ENCODE measurements around the gene SEC63.
"Not testable (repeated sequence)": the region's sequence is repeated elsewhere in the genome, so short reads cannot be mapped to it uniquely, and the experiment has no call there.

SEC63 gene

DNA sequence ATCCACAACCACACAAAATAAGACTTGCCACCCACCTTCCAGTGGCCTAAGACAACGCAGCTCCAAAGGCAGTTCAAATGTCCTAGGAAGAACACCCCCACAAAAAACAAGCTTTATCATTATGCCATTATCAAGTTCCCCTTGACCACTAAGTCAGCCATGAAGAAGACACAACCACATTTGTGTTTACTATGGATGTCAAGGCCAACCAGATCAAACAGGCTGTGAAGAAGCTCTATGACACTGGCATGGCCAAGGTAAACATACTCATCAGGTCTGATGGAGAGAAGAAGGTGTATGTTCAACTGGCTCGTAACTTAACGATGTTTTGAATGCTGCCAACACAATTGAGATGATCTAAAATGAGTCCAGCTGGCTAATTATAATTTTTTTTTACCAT is 26.1 kb downstream of the SEC63 start:
- DNase-seq (ENCODE audit: low read depth in 1 of 2, low spot score in 1 of 2) = no peak

DNA sequence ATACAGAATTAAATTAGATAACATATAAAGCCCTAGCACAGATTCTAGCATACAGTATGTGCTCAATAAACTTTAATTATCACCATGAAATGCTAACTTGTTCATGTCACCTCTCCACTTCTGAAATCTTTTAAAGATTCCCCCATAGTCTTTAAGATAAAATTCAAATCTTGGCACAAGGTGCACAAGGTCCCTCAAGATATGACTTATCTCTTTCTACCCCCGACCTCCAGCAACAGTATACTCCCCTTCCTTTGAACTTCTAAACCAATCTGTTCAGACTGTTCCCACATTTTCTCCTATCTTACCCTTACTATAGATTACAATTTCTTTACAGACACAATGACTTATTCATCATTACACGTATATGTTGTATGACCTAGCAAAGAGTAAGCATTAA is 29.0 kb downstream of the SEC63 start:
- no peak for DNase-seq (ENCODE audit: low read depth in 1 of 2, low spot score in 1 of 2)

DNA sequence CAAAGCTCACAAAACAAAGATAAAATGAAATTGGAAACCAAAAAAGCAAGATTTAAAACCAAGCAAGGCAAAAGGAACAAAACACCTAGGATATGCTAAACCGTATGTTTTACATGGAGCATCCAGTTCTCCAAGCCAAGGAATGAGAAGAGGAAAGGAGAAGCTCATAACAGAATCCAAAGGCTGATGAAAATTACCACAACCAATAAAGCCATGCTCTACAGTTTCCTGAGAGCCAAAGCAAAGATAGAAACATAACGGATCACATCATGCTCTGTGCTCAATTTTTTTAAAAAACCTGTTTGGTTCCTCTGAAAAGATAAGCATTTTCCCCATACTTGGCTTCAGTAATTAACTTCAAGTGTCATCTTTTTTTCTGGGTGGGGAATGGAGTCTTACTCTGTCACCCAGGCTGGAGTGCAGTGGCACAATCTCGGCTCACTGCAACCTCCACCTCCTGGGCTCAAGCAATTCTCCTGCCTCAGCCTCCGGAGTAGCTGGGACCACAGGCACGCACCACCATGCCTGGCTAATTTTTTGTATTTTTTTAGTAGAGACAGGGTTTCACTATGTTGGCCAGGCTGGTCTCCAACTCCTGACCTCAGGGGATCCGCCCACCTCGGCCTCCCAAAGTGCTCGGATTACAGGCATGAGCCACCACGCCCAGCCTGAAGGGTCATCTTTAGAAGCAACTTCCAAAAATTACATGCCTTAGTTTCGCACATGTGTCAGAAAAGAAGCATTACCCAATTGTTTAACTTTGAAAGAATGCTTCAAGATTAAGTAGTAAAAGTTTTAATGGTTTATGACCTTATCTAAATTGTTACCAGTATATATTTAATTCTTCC is 31.1 kb downstream of the SEC63 start:
- not testable (repeated sequence) for DNase-seq (ENCODE audit: low read depth in 1 of 2, low spot score in 1 of 2)

DNA sequence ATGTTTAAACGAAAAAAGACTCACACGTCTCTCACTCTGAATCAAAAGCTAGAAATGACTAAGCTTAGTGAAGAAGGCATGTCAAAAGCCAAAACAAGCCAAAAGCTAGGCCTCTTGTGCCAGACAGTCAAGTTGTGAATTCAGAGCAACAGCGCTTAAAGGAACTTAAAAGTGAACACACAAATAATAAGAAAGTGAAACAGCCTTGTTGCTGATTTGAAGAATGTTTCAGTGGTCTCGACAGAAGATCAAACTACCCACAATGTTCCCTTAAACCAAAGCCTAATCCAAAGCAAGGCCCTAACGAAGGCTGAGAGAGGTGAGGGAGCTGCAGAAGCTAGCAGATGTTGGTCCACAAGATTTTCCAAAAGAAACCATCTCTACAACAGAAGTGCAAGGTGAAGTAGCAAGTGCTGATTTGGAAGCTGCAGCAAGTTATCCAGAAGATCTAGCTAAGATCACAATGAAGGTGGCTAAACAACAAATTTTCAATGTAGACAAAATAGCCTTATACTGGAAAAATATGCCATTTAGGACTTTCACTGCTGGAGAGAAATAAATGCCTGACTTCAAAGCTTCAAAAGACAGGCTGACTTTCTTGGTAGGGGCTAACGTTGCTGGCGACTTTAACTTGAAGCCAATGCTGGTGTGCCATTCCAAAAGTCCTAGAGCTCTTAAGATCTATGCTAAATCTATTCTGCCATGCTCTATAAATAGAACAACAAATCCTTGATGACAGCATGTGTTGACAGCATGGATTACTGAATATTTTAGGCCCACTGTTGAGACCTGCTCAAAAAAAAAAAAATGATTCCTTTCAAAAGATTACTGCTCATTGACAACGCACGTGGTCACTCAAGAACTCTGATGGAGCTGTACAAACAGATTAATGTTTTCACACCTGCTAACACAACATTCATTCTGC is 40.3 kb downstream of the SEC63 start:
- DNase-seq (ENCODE audit: low read depth in 1 of 2, low spot score in 1 of 2) = no peak

DNA sequence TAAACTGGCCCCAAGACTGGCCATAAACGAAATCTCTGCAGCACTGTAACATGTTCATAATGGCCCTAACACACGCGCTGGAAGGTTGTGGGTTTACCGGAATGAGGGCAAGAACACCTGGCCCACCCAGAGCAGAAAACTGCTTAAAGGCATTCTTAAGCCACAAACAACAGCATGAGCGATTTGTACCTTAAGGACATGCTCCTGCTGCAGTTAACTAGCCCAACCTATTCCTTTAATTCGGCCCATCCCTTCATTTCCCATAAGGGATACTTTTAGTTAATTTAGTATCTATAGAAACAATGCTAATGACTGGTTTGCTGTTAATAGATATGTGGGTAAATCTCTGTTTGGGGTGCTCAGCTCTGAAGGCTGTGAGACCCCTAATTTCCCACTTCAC is 41.0 kb downstream of the SEC63 start:
- DNase-seq (ENCODE audit: low read depth in 1 of 2, low spot score in 1 of 2) = not testable (repeated sequence)

DNA sequence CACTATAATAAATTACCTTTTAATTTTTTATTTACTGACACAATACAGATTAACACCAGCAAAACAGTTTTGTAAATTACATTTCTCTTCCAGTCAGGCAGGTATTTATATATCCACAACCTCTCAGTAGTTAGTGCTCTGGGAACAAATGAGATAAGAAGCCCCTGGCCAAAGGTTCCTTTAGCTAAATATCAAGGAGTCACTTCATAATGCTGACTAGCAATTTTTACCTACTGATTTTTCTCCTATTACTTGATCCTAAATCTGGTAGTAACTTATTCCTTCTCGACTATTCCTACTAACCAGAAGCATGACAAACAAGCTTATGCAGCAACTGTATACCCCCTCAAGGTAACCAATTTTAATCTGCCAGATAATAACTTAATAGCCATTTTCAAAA is 46.3 kb downstream of the SEC63 start:
- DNase-seq (ENCODE audit: low read depth in 1 of 2, low spot score in 1 of 2) = no peak

DNA sequence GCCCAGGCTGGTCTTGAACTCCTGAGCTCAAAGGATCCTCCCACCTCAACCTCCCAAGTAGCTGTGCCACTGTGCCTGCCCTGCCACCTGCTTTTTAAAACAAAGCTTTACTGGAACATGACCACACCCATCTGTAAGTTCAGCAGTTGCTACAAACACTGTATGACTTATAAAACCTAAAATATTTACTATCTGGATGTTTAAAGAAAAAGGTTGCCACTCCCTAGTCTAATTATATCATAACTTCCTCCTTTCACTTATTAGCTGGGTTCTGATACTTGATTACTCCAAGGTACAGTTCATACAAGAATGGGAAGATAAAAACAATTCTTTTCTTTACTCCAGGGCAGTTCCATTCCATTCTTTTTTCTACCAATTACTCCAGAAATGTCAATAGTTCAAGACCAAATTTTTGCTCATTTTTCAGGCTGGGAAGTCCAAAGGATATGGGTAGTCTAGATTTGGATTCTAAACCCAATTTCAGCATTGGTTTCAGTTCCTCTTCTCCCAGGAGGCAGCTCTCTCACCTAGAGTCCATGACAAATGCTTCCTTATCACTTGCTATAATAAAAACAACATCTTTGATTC is 63.1 kb downstream of the SEC63 start:
- no peak for DNase-seq (ENCODE audit: low read depth in 1 of 2, low spot score in 1 of 2)

DNA sequence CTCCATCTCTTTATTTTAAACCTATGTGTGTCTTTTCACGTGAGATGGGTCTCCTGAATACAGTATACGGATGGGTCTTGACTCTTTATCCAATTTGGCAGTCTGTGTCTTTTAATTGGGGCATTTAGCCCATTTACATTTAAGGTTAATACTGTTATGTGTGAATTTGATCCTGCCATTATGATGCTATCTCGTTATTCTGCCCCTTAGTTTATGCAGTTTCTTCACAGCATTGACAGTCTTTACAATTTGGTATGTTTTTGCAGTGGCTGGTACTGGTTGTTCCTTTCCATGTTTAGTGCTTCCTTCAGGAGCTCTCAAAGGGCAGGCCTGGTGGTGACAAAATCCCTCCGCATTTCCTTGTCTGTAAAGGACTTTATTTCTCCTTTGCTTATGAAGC is 67.6 kb downstream of the SEC63 start:
- DNase-seq (ENCODE audit: low read depth in 1 of 2, low spot score in 1 of 2) = not testable (repeated sequence)

DNA sequence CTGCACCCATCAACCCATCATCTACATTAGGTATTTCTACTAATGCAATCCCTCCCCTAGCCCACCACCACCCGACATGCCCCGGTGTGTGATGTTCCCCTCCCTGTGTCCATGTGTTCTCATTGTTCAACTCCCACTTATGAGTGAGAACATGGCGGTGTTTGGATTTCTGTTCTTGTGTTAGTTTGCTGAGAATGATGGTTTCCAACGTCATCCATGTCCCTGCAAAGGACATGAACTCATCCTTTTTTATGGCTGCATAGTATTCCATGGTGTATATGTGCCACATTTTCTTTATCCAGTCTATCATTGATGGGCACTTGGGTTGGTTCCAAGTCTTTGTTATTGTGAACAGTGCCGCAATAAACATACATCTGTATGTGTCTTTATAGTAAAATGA is 72.1 kb downstream of the SEC63 start:
- not testable (repeated sequence) for DNase-seq (ENCODE audit: low read depth in 1 of 2, low spot score in 1 of 2)

DNA sequence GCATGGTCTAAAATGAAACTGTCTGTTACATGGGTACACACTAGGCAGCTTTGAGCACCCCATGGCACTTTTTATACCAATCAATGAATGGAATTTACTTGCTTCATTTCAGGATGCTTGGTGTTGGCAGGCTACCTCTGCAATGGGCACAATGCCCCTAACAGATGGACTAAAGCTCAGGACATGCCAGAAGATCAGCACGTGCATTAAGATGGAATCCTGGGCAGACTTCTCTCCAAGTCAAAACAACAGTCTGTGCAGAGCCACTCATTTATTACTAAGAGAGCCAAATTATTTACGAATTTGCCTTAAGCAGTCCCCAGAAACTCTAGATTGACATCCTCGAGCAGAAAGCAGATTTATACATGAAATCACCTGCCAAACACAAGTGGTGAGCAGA is 78.1 kb downstream of the SEC63 start:
- DNase-seq (ENCODE audit: low read depth in 1 of 2, low spot score in 1 of 2) = no peak

DNA sequence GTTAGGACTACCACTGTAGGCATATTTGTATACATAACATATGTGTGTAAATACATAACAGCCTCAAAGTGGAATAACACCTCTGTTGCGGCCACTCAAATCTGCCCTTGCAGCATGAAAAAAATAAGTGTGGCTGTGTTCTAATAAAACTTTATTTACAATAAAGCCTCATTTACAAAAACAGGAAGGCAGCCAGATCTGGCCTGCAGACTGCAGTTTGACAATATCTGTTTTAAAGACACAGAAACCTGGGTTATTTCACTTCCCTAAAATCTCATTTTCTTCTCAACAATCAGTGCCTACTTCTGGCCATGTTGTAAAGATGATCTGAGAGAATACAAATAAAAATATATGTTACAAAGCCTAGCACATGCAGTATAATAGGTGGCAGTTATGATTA is 80.0 kb downstream of the SEC63 start:
- no peak for DNase-seq (ENCODE audit: low read depth in 1 of 2, low spot score in 1 of 2)

DNA sequence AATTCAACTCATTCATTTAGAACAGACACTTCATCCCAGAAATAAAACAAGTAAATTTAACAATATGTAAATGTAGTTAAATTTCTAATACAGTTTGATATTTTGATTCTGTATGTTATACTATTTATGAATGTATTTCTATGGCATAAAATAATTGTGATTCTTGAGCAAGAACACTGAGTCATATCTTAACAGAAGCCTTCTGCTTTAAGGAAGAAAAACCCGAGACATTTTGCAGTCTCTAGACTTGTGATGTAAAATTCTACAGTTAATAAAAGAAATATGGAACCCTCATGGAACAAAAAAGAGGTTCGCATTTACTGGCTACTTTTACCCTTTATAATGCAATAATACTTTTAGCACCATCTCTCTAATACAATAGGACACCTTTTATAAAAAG is 86.0 kb downstream of the SEC63 start:
- no peak for DNase-seq (ENCODE audit: low read depth in 1 of 2, low spot score in 1 of 2)

DNA sequence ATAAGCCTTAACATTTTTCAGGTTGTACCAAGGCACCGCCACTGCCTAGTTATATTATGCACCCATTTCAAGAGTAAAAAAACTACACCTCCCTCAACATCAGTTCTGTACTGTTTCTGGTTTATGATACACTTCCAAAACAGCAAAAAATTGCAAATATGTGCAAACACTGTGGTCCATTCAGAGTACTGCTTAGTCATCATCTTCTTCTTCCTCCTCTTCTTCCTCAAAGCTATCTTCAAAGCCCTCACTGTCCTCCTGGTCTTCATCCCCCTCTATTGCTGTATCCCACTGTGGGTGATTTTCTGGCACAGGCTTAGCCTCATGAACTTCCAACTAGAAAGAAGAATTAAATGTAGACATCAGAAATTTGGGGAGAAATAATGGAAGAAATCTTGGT is 86.5 kb downstream of the SEC63 start:
- not testable (repeated sequence) for DNase-seq (ENCODE audit: low read depth in 1 of 2, low spot score in 1 of 2)

DNA sequence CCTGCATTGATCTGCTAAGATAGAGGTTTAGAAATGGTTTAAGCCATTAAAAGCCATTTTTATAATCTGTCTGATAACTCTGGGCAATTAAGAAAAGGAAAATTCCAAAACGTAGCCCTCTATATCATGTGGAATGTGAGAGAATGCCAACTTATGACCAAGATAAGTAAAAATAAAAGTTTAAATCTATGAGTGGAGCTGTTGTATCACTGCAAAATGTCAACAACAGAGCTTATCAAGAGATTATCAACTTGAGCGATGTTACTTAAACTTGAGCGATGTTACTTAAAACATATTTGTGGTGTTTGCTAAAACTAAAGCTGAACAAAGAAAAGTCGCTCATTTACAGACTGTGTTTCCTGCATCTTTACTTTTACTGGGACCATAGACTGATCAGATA is 87.0 kb downstream of the SEC63 start:
- no peak for DNase-seq (ENCODE audit: low read depth in 1 of 2, low spot score in 1 of 2)

DNA sequence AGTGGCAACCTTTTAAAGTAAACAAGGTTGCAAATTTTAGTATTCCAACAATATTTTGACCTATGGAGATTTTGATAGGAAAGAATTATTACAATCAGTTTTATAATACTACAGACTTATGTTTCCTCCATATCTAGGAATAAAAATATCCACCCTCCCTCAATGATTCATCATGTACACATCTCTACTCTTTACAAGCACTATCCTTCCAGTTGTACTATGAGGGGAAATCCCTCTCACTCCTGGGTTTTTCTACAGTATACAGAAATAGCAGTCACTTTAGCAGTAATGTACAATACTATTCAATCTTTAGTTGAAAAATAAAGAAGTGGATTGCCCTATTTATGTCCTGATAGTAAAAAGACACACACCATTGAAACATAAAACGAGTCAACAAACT is 87.6 kb downstream of the SEC63 start:
- DNase-seq (ENCODE audit: low read depth in 1 of 2, low spot score in 1 of 2) = no peak

DNA sequence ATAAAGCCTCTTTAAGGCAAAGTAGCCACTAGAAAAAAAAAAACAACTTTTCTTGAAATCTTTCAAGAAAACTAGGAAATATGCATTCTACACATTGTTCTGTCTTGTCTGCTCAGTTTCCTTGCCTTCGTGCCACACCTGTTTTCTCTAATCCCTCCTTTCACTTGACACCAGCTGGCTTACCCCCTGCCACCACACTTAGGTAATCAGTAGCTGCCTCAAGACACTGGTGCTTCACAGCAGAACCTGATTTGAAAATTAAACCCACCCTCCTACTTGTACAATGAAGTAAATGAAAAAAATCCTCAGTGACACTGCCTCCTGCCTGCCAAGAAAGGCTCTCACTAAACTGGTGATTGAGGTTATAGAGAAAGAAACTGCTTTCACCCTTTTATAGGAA is 88.1 kb downstream of the SEC63 start:
- DNase-seq (ENCODE audit: low read depth in 1 of 2, low spot score in 1 of 2) = no peak

DNA sequence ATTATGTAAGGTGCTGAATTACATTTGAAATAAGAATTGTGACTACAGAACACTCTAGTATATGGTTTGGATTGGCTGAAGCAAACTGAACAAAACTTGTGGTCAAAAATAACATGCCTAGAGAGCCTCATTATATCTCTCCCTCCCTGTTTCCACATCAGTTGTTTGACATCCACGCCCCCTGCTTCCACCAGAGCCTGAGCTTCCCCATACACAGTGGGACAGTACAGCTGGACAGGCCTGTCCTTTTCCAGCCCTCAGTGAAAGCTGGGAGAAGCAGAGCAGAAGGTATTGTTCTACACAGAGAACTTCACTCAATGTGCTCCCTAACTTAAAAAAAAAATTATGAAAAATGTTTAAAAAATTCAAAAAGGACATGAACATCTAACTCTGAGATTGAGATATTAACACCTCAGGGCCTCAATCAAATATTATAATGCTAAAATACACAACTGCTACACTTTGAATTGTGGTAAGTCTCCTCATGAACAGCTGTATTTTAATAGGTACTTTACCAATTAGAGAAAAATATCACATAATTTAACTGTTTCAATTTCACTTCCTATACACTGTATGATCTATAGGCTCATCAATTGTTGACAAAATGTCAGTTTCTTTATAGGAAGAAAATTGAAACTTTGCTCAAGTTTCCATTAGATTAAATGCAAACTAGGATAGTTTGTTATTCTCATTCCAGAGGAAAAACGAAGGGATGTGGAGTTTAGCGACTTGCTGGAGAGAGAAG is 89.0 kb downstream of the SEC63 start:
- no peak for DNase-seq (ENCODE audit: low read depth in 1 of 2, low spot score in 1 of 2)

DNA sequence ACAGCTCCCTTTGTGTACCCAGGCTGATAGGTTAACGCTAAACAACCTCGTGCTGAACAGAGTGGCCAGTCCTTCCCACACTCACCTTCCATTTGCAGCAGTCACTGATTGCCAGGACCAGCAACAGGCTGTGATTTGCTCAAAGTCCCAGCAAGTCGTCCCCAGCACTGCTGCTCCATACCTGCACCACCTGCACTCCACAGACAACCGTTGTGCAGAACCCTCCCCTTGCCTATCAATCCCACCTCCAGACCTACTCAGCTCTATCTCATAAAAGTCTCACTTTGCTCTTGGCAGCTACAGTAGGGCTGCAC is 90.7 kb downstream of the SEC63 start:
- no peak for DNase-seq (ENCODE audit: low read depth in 1 of 2, low spot score in 1 of 2)

DNA sequence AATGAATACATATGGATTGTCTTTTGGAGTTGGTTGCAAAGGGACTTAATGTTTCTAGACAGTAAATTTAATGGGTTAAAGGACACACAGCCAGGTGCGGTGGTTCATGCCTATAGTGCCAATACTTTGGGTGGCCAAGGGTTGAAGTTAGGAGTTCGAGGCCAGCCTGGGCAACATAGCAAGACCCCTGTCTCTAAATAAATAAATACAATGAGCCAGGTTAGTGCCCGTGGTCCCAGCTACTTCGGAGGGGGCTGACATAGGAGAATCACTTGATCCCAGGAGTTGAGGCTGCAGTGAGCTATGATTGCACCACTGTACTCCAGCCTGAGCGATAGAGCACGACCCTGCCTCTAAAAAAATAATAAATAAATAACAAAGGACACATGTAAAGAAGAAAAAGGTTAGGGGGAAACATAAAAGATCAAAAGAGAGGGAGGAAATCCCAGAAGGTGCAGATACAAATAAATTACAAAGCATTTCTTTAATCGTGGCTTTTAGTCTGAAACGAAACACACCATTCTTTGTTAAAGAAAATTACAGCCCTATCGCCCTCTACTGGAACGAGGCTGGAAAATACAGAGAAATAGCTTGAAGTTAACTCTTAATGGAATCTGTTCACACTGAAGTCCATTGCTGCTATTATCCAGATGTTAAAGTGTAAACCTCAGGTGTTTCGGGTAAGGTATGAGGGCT is 91.3 kb downstream of the SEC63 start:
- DNase-seq (ENCODE audit: low read depth in 1 of 2, low spot score in 1 of 2) = peak in 1 of 2 donors; percentile 16

DNA sequence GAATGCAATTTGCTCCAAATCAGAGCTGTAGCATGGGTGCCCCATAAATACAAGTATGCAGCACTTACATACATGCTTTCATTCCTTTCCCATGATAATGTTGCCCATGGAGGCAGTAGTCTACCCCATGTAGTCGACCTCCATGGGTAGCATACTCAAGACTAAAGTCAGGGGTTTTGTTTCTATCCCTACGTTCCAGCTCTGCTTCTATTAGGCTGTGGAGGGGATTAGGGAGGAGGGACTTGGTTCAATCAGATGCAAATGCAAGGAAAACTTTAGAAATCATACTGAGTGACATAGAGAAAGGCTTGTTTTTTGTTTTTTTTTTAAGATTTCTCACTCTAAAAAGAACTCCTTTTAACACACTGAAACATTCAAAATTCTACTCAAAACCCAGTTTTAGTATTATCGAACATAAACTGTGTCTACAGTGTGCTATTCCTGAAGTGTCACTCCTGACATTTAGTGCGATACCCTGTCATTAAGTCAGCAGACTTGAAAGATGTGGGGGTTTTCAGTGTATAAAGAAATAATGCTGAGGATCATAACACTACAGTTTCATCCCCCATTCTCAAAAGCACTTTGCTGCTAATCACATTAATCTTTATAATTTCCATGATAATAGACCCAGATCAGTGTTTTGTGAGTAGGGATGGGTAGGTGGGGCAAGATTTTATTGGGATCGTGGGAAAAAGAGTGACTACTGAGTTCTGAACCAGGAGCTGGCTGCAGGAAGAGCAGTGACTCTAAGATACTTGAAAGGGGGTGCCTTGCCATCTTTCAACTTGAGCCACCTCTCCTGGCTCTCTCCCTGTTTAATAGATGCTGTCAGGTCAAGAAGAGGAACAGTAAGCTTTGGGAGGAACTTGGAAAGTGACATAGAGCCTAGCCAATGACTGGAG is 93.5 kb downstream of the SEC63 start:
- DNase-seq (ENCODE audit: low read depth in 1 of 2, low spot score in 1 of 2) = no peak

Data from activated CD4-positive, alpha-beta T cell treated with anti-CD3 and anti-CD28 coated beads, Interleukin-2, amount 50 U/mL, for 24 hours (primary cell).